Mononuclear cell (primary cell): ENCODE measurements around the gene GSTT2. TPM values are rescaled to one million over a fixed set of nuclear protein-coding genes. Genes with fewer than 3 reads are reported as not detected.
"Not testable (repeated sequence)": the region's sequence is repeated elsewhere in the genome, so short reads cannot be mapped to it uniquely, and the experiment has no call there.

Experiments
- H3K27me3 ChIP-seq: 2 replicates; pipeline ENCODE4 v1.6.0; 2011; ENCODE audit warnings: low read length, control low read depth; ENCODE audit not compliant: insufficient read depth
- H3K4me1 ChIP-seq: 2 replicates; pipeline ENCODE4 v1.5.1; 2011; ENCODE audit warnings: mild to moderate bottlenecking, low read length, control low read depth; ENCODE audit not compliant: insufficient read depth
- H3K4me3 ChIP-seq: 2 replicates; pipeline ENCODE4 v1.5.1; 2011; ENCODE audit warnings: mild to moderate bottlenecking, low read length, moderate library complexity
- H3K9me3 ChIP-seq: 2 replicates; pipeline ENCODE4 v1.5.1; 2011; ENCODE audit warnings: low read depth, mild to moderate bottlenecking, control low read depth, low read length
- total RNA-seq: library from RNA; depleted of rRNA; stranded (reverse); fragments of >200 nt; gene quantifications from one replicate; pipeline ENCODE4 v1.2.3, GENCODE V29; 2012

The GSTT2 gene
- not detected for total RNA-seq

- H3K4me3 ChIP-seq, H3K9me3 ChIP-seq, H3K4me1 ChIP-seq, H3K27me3 ChIP-seq: not testable (repeated sequence)
These were observed at the start of gene GSTT2 for GRCh38 chr22:23979557-23980240. TSS of gene GSTT2 (plus strand) at chr22:23980134.

GRCh38 chr22:23938328-23939016, 41.5 kb upstream of the GSTT2 start:
- H3K4me3 ChIP-seq = no peak overlapping the region
- H3K4me1 ChIP-seq = no peaks in the 10 kb centered on the region
- H3K9me3 ChIP-seq = no peaks in the 10 kb centered on the region
- H3K27me3 ChIP-seq = no peaks in the 10 kb centered on the region

- Histone ChIP-seq H3K27me3 (no peaks in the 10 kb centered on the region), H3K4me1 (no peaks in the 10 kb centered on the region), H3K4me3 (no peak overlapping the region), H3K9me3 (no peaks in the 10 kb centered on the region)
These were observed 40.9 kb upstream of the GSTT2 start for GRCh38 chr22:23939017-23939357.

GRCh38 chr22:23940166-23940565, 39.8 kb upstream of the GSTT2 start:
- H3K4me1 ChIP-seq, H3K9me3 ChIP-seq, H3K27me3 ChIP-seq, H3K4me3 ChIP-seq: not testable (repeated sequence)

- H3K9me3 ChIP-seq, H3K27me3 ChIP-seq, H3K4me3 ChIP-seq, H3K4me1 ChIP-seq: not testable (repeated sequence)
These were observed 32.5 kb upstream of the GSTT2 start for GRCh38 chr22:23947391-23947790.

GRCh38 chr22:23949764-23950163, 30.2 kb upstream of the GSTT2 start:
- H3K4me3 ChIP-seq, H3K27me3 ChIP-seq, H3K9me3 ChIP-seq, H3K4me1 ChIP-seq: not testable (repeated sequence)

GRCh38 chr22:23951383-23951782, 28.6 kb upstream of the GSTT2 start:
- not testable (repeated sequence) for H3K4me1 ChIP-seq, H3K9me3 ChIP-seq, H3K4me3 ChIP-seq, H3K27me3 ChIP-seq

GRCh38 chr22:23952794-23953405, 27.0 kb upstream of the GSTT2 start:
- not testable (repeated sequence) for H3K27me3 ChIP-seq, H3K4me1 ChIP-seq, H3K9me3 ChIP-seq, H3K4me3 ChIP-seq

- H3K9me3 ChIP-seq, H3K4me3 ChIP-seq, H3K27me3 ChIP-seq, H3K4me1 ChIP-seq: not testable (repeated sequence)
These were observed 26.4 kb upstream of the GSTT2 start for GRCh38 chr22:23953485-23953884.

- not testable (repeated sequence) for H3K9me3 ChIP-seq, H3K4me1 ChIP-seq, H3K27me3 ChIP-seq, H3K4me3 ChIP-seq
These were observed 25.5 kb upstream of the GSTT2 start for GRCh38 chr22:23954193-23954990.

- H3K27me3 ChIP-seq, H3K9me3 ChIP-seq, H3K4me1 ChIP-seq, H3K4me3 ChIP-seq: not testable (repeated sequence)
These were observed 25.0 kb upstream of the GSTT2 start for GRCh38 chr22:23954991-23955305.

- H3K4me1 ChIP-seq, H3K4me3 ChIP-seq, H3K9me3 ChIP-seq: not testable (repeated sequence)
These were observed 24.0 kb upstream of the GSTT2 start for GRCh38 chr22:23955886-23956285.

GRCh38 chr22:23956301-23956900, 23.5 kb upstream of the GSTT2 start:
- not testable (repeated sequence) for H3K9me3 ChIP-seq, H3K27me3 ChIP-seq, H3K4me3 ChIP-seq, H3K4me1 ChIP-seq

More at GRCh38 chr22:23955886-23956285, 24.0 kb upstream of the GSTT2 start:
- not testable (repeated sequence) for H3K27me3 ChIP-seq

GRCh38 chr22:23961084-23961771, 18.7 kb upstream of the GSTT2 start, which contains the start of gene GSTT2B:
TSS of gene GSTT2B (minus strand) at chr22:23961195. CDS start at chr22:23961131, 64 bp downstream.
- H3K9me3 ChIP-seq, H3K4me1 ChIP-seq, H3K27me3 ChIP-seq, H3K4me3 ChIP-seq: not testable (repeated sequence)

- not testable (repeated sequence) for H3K27me3 ChIP-seq, H3K4me3 ChIP-seq, H3K9me3 ChIP-seq, H3K4me1 ChIP-seq
These were observed 13.8 kb upstream of the GSTT2 start for GRCh38 chr22:23966094-23966493.
